ENCODE data around the gene MACROD2. TPM values are rescaled to one million over a fixed set of nuclear protein-coding genes. Genes with fewer than 3 reads are reported as not detected.

Gene MACROD2
- total RNA-seq, 1 donor from 2014 or later, result 6.4 TPM

DNA sequence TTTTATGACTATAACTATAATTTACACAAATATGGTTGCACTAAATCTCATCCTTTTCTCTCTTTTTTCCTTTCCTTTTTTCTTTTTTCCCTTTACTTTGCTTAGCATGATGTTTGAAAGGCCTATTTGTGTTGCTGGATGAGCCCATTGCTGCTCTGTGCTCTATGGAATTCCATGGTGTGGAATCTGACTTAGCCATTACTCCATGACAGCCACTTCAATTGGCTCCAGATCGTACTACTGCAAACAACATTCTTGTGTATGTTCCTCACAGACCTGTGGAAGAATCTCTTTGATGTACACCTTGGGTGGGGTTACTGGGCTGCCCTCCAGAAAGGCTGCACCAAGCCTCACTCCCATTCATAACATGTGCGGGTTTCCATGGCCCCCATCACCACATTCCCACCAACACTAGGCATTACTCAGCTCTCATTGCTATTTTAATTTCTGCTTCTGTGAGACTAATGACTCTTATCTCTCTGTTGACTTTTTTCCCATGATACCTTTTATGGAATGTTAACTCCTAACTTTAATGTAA is 1598.9 kb downstream of the MACROD2 start:
- no peak for DNase-seq (ENCODE audit: low read depth, low spot score)
- Mint-ChIP-seq H3K4me3 (no peak overlapping the region), H3K27ac (ENCODE audit: unreplicated experiment) (no peak overlapping the region), H3K27me3 (ENCODE audit: low read depth) (no peaks in the 10 kb centered on the region), H3K4me1 (peaks cover 4% of the 10 kb centered on the region), H3K9me3 (peaks cover 10% of the 10 kb centered on the region), H3K36me3 (ENCODE audit: low read depth) (no peaks in the 10 kb centered on the region)
- TF ChIP-seq, protein P1, sequence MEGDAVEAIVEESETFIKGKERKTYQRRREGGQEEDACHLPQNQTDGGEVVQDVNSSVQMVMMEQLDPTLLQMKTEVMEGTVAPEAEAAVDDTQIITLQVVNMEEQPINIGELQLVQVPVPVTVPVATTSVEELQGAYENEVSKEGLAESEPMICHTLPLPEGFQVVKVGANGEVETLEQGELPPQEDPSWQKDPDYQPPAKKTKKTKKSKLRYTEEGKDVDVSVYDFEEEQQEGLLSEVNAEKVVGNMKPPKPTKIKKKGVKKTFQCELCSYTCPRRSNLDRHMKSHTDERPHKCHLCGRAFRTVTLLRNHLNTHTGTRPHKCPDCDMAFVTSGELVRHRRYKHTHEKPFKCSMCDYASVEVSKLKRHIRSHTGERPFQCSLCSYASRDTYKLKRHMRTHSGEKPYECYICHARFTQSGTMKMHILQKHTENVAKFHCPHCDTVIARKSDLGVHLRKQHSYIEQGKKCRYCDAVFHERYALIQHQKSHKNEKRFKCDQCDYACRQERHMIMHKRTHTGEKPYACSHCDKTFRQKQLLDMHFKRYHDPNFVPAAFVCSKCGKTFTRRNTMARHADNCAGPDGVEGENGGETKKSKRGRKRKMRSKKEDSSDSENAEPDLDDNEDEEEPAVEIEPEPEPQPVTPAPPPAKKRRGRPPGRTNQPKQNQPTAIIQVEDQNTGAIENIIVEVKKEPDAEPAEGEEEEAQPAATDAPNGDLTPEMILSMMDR (conservative IDR thresholded peaks at IDR 0.05), result no peak

DNA sequence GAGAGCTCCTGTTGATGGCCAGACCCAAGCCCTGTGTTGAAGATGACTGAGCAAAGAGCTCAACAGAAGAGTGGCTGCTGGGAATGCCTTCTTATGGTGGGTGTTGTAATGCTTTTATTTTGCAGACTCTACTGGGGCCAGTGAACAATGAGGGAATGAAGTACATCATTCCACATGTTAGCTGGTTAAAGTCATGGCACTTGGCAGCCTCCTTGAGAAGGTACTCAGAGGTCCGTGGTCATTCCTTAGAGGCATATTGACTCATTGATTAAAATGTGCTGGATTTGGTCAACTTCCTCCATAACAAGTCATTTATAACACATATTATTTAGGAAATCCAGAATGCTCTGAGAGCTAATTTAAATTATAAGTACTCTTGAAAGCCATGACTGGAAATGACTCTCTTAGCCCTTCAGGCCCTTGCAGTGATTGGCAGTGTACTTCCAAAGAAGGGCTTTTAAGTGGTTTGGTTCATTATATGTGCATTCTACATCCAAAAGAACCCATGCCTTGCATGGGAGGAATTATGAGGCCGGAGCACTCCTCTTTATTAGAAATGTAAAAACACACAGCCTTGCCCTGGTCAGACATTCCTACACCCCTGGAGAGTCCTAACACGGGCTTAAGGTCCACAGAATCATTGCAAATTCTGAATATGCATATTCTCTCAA is 1601.0 kb downstream of the MACROD2 start:
- DNase-seq (ENCODE audit: low read depth, low spot score), result no peak
- Mint-ChIP-seq H3K4me1 (peaks cover 4% of the 10 kb centered on the region), H3K36me3 (ENCODE audit: low read depth) (no peaks in the 10 kb centered on the region), H3K27ac (ENCODE audit: unreplicated experiment) (no peak overlapping the region), H3K9me3 (peaks cover 6% of the 10 kb centered on the region), H3K4me3 (no peak overlapping the region), H3K27me3 (ENCODE audit: low read depth) (no peaks in the 10 kb centered on the region)
- TF ChIP-seq, protein P1 (conservative IDR thresholded peaks at IDR 0.05), result no peak

DNA sequence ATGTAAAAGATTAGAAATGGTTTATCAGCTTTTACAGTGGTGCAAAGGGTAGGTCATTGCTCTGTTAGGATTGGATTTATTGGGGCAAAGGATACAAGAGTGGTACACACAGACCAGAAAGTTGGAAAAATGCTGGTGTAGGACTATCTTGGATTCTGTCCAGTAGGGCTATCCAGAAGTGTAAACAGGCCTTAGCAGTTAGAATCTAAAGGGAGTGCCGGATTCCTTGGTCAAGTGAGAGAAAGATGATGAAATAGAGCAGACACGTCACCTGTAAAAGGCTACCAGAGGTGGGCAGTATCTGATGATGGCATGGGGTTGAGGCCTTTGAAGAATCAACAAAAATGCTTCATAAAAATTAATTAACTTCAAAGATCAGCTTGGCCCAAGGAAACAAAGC is 1602.0 kb downstream of the MACROD2 start:
- DNase-seq (ENCODE audit: low read depth, low spot score), result no peak
- TF ChIP-seq, protein P1 (conservative IDR thresholded peaks at IDR 0.05), result no peak
- Mint-ChIP-seq H3K4me1 (peaks cover under 1% of the 10 kb centered on the region), H3K4me3 (no peak overlapping the region), H3K9me3 (peaks cover 6% of the 10 kb centered on the region), H3K27ac (ENCODE audit: unreplicated experiment) (no peak overlapping the region), H3K27me3 (ENCODE audit: low read depth) (no peaks in the 10 kb centered on the region), H3K36me3 (ENCODE audit: low read depth) (no peaks in the 10 kb centered on the region)

DNA sequence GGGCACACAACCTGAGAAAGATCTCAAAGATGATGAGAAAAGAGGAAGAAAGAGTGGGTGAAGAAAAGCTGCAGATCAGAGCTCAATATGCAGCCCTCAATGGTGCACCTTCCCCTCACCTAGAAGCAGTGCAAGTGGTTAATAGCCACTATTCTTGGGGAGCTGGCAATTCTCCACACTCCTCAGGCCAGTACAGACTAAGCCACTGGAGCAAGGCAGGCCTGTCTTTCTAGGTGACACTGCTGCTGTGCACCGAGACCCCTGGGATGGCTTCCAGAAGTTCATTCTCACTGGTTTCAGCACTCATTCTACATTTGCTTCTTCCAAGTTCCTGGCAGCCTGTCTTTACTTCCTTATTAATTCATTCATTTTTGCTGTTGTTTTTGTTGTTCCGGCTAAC is 1604.6 kb downstream of the MACROD2 start:
- TF ChIP-seq, protein P1 (conservative IDR thresholded peaks at IDR 0.05), result no peak
- no peaks in the 10 kb centered on the region for H3K27me3 Mint-ChIP-seq (ENCODE audit: low read depth)
- H3K9me3 Mint-ChIP-seq, result peaks cover under 1% of the 10 kb centered on the region
- H3K27ac Mint-ChIP-seq (ENCODE audit: unreplicated experiment), result no peak overlapping the region
- H3K36me3 Mint-ChIP-seq (ENCODE audit: low read depth), result no peaks in the 10 kb centered on the region
- no peak for DNase-seq (ENCODE audit: low read depth, low spot score)
- no peak overlapping the region for H3K4me3 Mint-ChIP-seq
- H3K4me1 Mint-ChIP-seq, result peaks cover 1% of the 10 kb centered on the region

DNA sequence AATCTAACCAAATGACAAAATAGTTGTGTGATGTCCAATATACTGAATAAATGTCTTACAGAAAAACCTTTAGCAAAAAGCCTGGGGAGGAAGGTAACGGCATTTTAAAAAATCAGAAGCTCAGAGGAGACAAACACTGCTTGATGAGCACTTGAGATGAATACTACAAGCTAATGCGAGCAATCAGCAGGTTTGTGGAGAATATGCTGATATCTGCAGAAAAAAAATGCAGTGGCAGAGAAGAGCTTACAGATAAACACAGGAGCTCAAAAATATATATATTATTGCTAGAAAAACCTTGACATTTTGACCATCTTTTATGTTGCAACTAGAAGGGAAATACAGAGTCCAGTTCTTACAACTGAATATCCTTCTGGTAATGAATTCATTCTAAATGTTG is 1605.2 kb downstream of the MACROD2 start:
- no peak overlapping the region for H3K27ac Mint-ChIP-seq (ENCODE audit: unreplicated experiment)
- peaks cover 6% of the 10 kb centered on the region for H3K4me1 Mint-ChIP-seq
- no peak for DNase-seq (ENCODE audit: low read depth, low spot score)
- TF ChIP-seq, protein P1 (conservative IDR thresholded peaks at IDR 0.05), result no peak
- no peaks in the 10 kb centered on the region for H3K36me3 Mint-ChIP-seq (ENCODE audit: low read depth)
- no peak overlapping the region for H3K4me3 Mint-ChIP-seq
- H3K27me3 Mint-ChIP-seq (ENCODE audit: low read depth), result no peaks in the 10 kb centered on the region
- H3K9me3 Mint-ChIP-seq, result no peaks in the 10 kb centered on the region

All from neural crest cell (in vitro differentiated cells).